HCT116 (cell line): ENCODE results near the gene MAMSTR. TPM values are rescaled to one million over a fixed set of nuclear protein-coding genes. Genes with fewer than 3 reads are reported as not detected.

Experiments
- ATAC-seq: fragments of 200-7000 bp; cut with Tn5 transposase; 2 replicates; pipeline ENCODE4 v1.9.1; 2020; ENCODE audit warnings: mild to moderate bottlenecking, moderate library complexity
- BruUV-seq: library from RNA; stranded (reverse); fragments of 400-500 nt; replicated peaks from 2 replicates; lab custom pipeline; 2021; lab: Mats Ljungman, UMichigan
- CTCF ChIA-PET: fragments of 300-600 bp; sonication (Branson Sonifier 250); formaldehyde crosslinking; loops from one replicate; lab custom pipeline; 2021; ENCODE audit warnings: antibody characterized with exemption; lab: Charles Lee
- POLR2A ChIA-PET: fragments of 300-600, 350-600 bp; sonication (Branson Sonifier 250); formaldehyde crosslinking; loops from one replicate; lab custom pipeline; 2021; ENCODE audit warnings: antibody characterized with exemption; lab: Charles Lee
- RAD21 ChIA-PET, 2 experiments: fragments of 300-600 bp; sonication (Branson Sonifier 250); formaldehyde crosslinking; loops; one replicate each; lab custom pipeline; 2023; ENCODE audit warnings: low total read pairs in 2 of 2; ENCODE audit not compliant: uncharacterized antibody in 2 of 2, unreplicated experiment in 2 of 2, low non-redundant PET in 1 of 2; lab: Charles Lee
- DNase-seq: peaks from one replicate; pipeline ENCODE4 v3.0.0-alpha.2; 2010; ENCODE audit warnings: low read depth, low spot score
- H2AFZ ChIP-seq: fragments of 200-600 bp; shearing (Covaris generic), sonication (generic); 2 replicates; pipeline ENCODE4 v1.6.1; 2017; ENCODE audit warnings: low read depth, mixed run types, mixed read lengths, antibody characterized with exemption, low read length; ENCODE audit not compliant: poor library complexity, severe bottlenecking
- H3K27ac ChIP-seq: 2 replicates; pipeline ENCODE4 v1.5.1; 2012; ENCODE audit warnings: low read depth, low read length
- H3K27me3 ChIP-seq: fragments of 200-600 bp; sonication (generic); 2 replicates; pipeline ENCODE4 v1.6.1; 2016; ENCODE audit warnings: mixed run types, low read length, mixed read lengths; ENCODE audit not compliant: insufficient read depth
- H3K36me3 ChIP-seq, 2 experiments: fragments of 200-500 bp in 1 of 2; fragments of 200-600 bp in 1 of 2; sonication (Bioruptor generic) in 1 of 2; sonication (generic) in 1 of 2; 2 replicates each; pipeline versions ENCODE4 v1.5.1 to v1.6.1; 2014 to 2016; ENCODE audit warnings: low read length in 2 of 2, inconsistent platforms in 1 of 2, mixed read lengths in 1 of 2, mixed run types in 1 of 2; ENCODE audit not compliant: insufficient read depth in 2 of 2, control insufficient read depth in 1 of 2
- H3K4me1 ChIP-seq, 2 experiments: fragments of 200-600 bp in 1 of 2; sonication (generic) in 1 of 2; 2 replicates each; pipeline versions ENCODE4 v1.5.1 to v1.6.1; 2012 to 2017; ENCODE audit warnings: low read length in 2 of 2, inconsistent platforms in 1 of 2, mild to moderate bottlenecking in 1 of 2, mixed read lengths in 1 of 2, mixed run types in 1 of 2, moderate library complexity in 1 of 2; ENCODE audit not compliant: insufficient read depth in 2 of 2, control insufficient read depth in 1 of 2
- H3K4me2 ChIP-seq: fragments of 200-600 bp; sonication (generic); 2 replicates; pipeline ENCODE4 v1.6.1; 2017; ENCODE audit warnings: mixed run types, low read length, mixed read lengths
- H3K4me3 ChIP-seq, 2 experiments: fragments of 200-600 bp in 1 of 2; sonication (generic) in 1 of 2; replicated peaks in 1 of 2; 2 replicates each; pipeline ENCODE4 v1.5.1; 2011 to 2016; ENCODE audit warnings: low read length in 2 of 2, control low read depth in 1 of 2, low read depth in 1 of 2, mild to moderate bottlenecking in 1 of 2, mixed read lengths in 1 of 2, mixed run types in 1 of 2
- H3K79me2 ChIP-seq: fragments of 200-600 bp; sonication (generic); 2 replicates; pipeline ENCODE4 v1.6.1; 2017; ENCODE audit warnings: mild to moderate bottlenecking, mixed run types, low read length, moderate library complexity, mixed read lengths; ENCODE audit not compliant: insufficient read depth
- H3K9ac ChIP-seq: fragments of 200-600 bp; sonication (generic); 2 replicates; pipeline ENCODE4 v1.6.1; 2016; ENCODE audit warnings: low read length, mixed read lengths
- H3K9me2 ChIP-seq: fragments of 200-600 bp; sonication (generic), shearing (Covaris generic); 2 replicates; pipeline ENCODE4 v1.6.1; 2017; ENCODE audit warnings: mixed run types, mild to moderate bottlenecking, moderate library complexity; ENCODE audit not compliant: insufficient read depth
- H3K9me3 ChIP-seq, 2 experiments: fragments of 200-500 bp in 1 of 2; fragments of 200-600 bp in 1 of 2; sonication (Bioruptor generic) in 1 of 2; sonication (generic) in 1 of 2; 2 replicates each; pipeline ENCODE4 v1.6.1; 2014 to 2017; ENCODE audit warnings: low read length in 2 of 2, mixed read lengths in 2 of 2, inconsistent platforms in 1 of 2, low read depth in 1 of 2, mild to moderate bottlenecking in 1 of 2, mixed run types in 1 of 2, moderate library complexity in 1 of 2; ENCODE audit not compliant: control insufficient read depth in 1 of 2, insufficient read depth in 1 of 2
- H4K20me1 ChIP-seq: fragments of 200-600 bp; sonication (generic), shearing (Covaris generic); 2 replicates; pipeline ENCODE4 v1.6.1; 2017; ENCODE audit warnings: mixed run types, mild to moderate bottlenecking, moderate library complexity; ENCODE audit not compliant: insufficient read depth
- CEBPB ChIP-seq: IDR thresholded peaks from 2 replicates; pipeline ENCODE4 v1.6.1; 2012; ENCODE audit warnings: low read depth
- EGR1 ChIP-seq: IDR thresholded peaks from 2 replicates; pipeline ENCODE4 v1.6.1; 2012; ENCODE audit warnings: low read depth
- EZH2 ChIP-seq: fragments of 200-600 bp; sonication (generic); IDR thresholded peaks from 2 replicates; pipeline ENCODE4 v1.6.1; 2017; ENCODE audit warnings: antibody characterized with exemption, mixed run types
- JUND ChIP-seq: IDR thresholded peaks from 2 replicates; pipeline ENCODE4 v1.6.1; 2012
- POLR2A ChIP-seq: IDR thresholded peaks from 2 replicates; pipeline ENCODE4 v1.7.0; 2011; ENCODE audit warnings: borderline replicate concordance; ENCODE audit not compliant: insufficient read depth, insufficient read length; ENCODE audit errors: extremely low read depth
- RAD21 ChIP-seq: IDR thresholded peaks from 2 replicates; pipeline ENCODE4 v1.6.1; 2012; ENCODE audit warnings: low read depth, mild to moderate bottlenecking
- SIN3A ChIP-seq: IDR thresholded peaks from 2 replicates; pipeline ENCODE4 v1.6.1; 2012; ENCODE audit warnings: low read depth
- SRF ChIP-seq: IDR thresholded peaks from 2 replicates; pipeline ENCODE4 v1.6.1; 2012; ENCODE audit warnings: low read depth
- TCF7L2 ChIP-seq: IDR thresholded peaks from 2 replicates; pipeline ENCODE4 v1.7.0; 2011; ENCODE audit warnings: borderline replicate concordance, inconsistent platforms; ENCODE audit not compliant: insufficient read depth, insufficient read length; ENCODE audit errors: extremely low read depth
- intact Hi-C: fragments of 100-400 bp; cut with micrococcal nuclease; formaldehyde crosslinking; loops from 2 replicates; pipeline ENCODE4 v1.10.0; 2022
- total RNA-seq: library from RNA; stranded (reverse); gene quantifications from one replicate; pipeline ENCODE4 v1.2.1, GENCODE V29; 2021; ENCODE audit not compliant: unreplicated experiment
- TF ChIP-seq, protein P1 (sequence below): IDR thresholded peaks from 2 replicates; pipeline ENCODE4 v1.6.1; 2012
- TF ChIP-seq, protein P2 (sequence below): IDR thresholded peaks from 2 replicates; pipeline ENCODE4 v1.6.1; 2012; ENCODE audit warnings: low read depth
- TF ChIP-seq, protein P3 (sequence below), 3 experiments: fragments of 200-600 bp in 1 of 3; sonication (generic) in 1 of 3; IDR thresholded peaks in 2 of 3; conservative IDR thresholded peaks in 1 of 3; 2 replicates each; pipeline ENCODE4 v1.5.1; 2012 to 2017; ENCODE audit warnings: low read depth in 2 of 3, low read length in 2 of 3, antibody characterized with exemption in 1 of 3, borderline replicate concordance in 1 of 3, control low read depth in 1 of 3, mild to moderate bottlenecking in 1 of 3, mixed read lengths in 1 of 3, mixed run types in 1 of 3, moderate library complexity in 1 of 3; ENCODE audit not compliant: insufficient read depth in 1 of 3
- TF ChIP-seq, protein P4 (sequence below): IDR thresholded peaks from 2 replicates; pipeline ENCODE4 v1.6.1; 2012
- TF ChIP-seq, protein P5 (sequence below): IDR thresholded peaks from 2 replicates; pipeline ENCODE4 v1.6.1; 2011; ENCODE audit warnings: mild to moderate bottlenecking, low read length, moderate library complexity; ENCODE audit not compliant: insufficient replicate concordance; ENCODE audit errors: extremely low read depth

MAMSTR gene
- total RNA-seq, 1 experiment from 2014 or later = 1.3 TPM

DNA sequence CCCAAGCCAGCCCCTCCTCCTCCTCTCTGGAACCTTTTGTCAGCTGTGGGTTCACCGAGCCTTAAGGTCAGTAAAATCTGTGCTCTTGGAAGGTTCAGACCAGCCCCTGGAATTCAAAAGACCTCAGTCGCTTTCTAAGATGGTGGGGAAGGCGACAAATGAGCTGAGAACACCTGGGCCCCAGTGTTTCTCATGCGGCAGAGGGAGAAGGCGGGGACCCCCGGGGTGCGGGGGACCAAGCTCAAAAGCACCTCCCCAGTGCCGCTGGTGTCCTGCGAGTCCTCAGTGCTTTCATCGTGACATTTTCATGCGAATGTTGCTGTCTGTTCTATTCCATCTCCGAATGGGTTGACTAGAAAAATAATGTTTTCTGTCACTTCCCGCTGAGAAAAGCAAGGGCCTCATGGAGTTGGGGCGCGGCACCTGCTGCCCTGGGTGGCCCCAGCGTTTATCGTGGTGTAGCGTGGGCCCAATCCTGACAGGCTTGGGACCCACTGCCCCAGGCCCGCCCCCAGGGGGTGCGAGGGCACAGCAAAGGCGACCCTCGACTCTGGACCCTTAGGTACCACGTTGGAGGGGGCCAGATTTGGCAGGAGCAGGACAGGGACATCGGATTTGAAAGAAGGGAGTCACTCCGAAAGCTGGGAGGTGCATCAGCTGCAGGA lies 46.0 kb downstream of the MAMSTR start:
- Histone ChIP-seq H3K27ac (no peak overlapping the region), H3K9me2 (no peaks in the 10 kb centered on the region), H3K4me2 (no peak overlapping the region), H3K4me1 (peaks cover 8 to 21% of the 10 kb centered on the region in 2 experiments), H3K9me3 (no peaks in the 10 kb centered on the region), H3K9ac (no peak overlapping the region), H2AFZ (no peak overlapping the region), H3K4me3 (no peak overlapping the region), H4K20me1 (no peaks in the 10 kb centered on the region), H3K79me2 (no peaks in the 10 kb centered on the region), H3K36me3 (no peaks in the 10 kb centered on the region), H3K27me3 (no peaks in the 10 kb centered on the region)
- POLR2A ChIA-PET = no interaction called here
- TF ChIP-seq POLR2A (no peak), EZH2 (no peak), SRF (no peak), EGR1 (no peak), CEBPB (no peak), JUND (no peak), TCF7L2 (no peak), RAD21 (no peak), SIN3A (no peak)
- TF ChIP-seq, protein P1, sequence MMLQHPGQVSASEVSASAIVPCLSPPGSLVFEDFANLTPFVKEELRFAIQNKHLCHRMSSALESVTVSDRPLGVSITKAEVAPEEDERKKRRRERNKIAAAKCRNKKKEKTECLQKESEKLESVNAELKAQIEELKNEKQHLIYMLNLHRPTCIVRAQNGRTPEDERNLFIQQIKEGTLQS = no peak
- TF ChIP-seq, protein P2, sequence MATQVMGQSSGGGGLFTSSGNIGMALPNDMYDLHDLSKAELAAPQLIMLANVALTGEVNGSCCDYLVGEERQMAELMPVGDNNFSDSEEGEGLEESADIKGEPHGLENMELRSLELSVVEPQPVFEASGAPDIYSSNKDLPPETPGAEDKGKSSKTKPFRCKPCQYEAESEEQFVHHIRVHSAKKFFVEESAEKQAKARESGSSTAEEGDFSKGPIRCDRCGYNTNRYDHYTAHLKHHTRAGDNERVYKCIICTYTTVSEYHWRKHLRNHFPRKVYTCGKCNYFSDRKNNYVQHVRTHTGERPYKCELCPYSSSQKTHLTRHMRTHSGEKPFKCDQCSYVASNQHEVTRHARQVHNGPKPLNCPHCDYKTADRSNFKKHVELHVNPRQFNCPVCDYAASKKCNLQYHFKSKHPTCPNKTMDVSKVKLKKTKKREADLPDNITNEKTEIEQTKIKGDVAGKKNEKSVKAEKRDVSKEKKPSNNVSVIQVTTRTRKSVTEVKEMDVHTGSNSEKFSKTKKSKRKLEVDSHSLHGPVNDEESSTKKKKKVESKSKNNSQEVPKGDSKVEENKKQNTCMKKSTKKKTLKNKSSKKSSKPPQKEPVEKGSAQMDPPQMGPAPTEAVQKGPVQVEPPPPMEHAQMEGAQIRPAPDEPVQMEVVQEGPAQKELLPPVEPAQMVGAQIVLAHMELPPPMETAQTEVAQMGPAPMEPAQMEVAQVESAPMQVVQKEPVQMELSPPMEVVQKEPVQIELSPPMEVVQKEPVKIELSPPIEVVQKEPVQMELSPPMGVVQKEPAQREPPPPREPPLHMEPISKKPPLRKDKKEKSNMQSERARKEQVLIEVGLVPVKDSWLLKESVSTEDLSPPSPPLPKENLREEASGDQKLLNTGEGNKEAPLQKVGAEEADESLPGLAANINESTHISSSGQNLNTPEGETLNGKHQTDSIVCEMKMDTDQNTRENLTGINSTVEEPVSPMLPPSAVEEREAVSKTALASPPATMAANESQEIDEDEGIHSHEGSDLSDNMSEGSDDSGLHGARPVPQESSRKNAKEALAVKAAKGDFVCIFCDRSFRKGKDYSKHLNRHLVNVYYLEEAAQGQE = no peak
- TF ChIP-seq, protein P3, sequence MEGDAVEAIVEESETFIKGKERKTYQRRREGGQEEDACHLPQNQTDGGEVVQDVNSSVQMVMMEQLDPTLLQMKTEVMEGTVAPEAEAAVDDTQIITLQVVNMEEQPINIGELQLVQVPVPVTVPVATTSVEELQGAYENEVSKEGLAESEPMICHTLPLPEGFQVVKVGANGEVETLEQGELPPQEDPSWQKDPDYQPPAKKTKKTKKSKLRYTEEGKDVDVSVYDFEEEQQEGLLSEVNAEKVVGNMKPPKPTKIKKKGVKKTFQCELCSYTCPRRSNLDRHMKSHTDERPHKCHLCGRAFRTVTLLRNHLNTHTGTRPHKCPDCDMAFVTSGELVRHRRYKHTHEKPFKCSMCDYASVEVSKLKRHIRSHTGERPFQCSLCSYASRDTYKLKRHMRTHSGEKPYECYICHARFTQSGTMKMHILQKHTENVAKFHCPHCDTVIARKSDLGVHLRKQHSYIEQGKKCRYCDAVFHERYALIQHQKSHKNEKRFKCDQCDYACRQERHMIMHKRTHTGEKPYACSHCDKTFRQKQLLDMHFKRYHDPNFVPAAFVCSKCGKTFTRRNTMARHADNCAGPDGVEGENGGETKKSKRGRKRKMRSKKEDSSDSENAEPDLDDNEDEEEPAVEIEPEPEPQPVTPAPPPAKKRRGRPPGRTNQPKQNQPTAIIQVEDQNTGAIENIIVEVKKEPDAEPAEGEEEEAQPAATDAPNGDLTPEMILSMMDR (IDR thresholded peaks at IDR 0.05 in 2 of 3, conservative IDR thresholded peaks at IDR 0.05 in 1 of 3; ENCODE audit: borderline replicate concordance in 1 of 3, insufficient read depth in 1 of 3, low read depth in 2 of 3, low read length in 2 of 3) = no peak
- TF ChIP-seq, protein P4, sequence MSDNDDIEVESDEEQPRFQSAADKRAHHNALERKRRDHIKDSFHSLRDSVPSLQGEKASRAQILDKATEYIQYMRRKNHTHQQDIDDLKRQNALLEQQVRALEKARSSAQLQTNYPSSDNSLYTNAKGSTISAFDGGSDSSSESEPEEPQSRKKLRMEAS = no peak
- TF ChIP-seq, protein P5, sequence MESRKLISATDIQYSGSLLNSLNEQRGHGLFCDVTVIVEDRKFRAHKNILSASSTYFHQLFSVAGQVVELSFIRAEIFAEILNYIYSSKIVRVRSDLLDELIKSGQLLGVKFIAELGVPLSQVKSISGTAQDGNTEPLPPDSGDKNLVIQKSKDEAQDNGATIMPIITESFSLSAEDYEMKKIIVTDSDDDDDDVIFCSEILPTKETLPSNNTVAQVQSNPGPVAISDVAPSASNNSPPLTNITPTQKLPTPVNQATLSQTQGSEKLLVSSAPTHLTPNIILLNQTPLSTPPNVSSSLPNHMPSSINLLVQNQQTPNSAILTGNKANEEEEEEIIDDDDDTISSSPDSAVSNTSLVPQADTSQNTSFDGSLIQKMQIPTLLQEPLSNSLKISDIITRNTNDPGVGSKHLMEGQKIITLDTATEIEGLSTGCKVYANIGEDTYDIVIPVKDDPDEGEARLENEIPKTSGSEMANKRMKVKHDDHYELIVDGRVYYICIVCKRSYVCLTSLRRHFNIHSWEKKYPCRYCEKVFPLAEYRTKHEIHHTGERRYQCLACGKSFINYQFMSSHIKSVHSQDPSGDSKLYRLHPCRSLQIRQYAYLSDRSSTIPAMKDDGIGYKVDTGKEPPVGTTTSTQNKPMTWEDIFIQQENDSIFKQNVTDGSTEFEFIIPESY = no peak
- RAD21 ChIA-PET = no interaction called here
- ATAC-seq = no peak
- intact Hi-C loops = loop anchor here (1.0 to 2.0 kb wide), 2 partner anchors 41 to 65 kb away; no protein-coding TSS in a partner anchor
- BruUV-seq = no TSS peak
- no peak for DNase-seq
- CTCF ChIA-PET = interaction anchor here (3.0 to 3.1 kb wide), 2 partner anchors 23 to 65 kb away, joined by 12 to 16 read pairs; partner anchors contain the start of gene FUT2
